Measurements from ENCODE around the gene SPSB2.
"Not testable (repeated sequence)": the region's sequence is repeated elsewhere in the genome, so short reads cannot be mapped to it uniquely, and the experiment has no call there.

The SPSB2 gene

GRCh38 chr12:6890789-6891645 is 17.9 kb upstream of the SPSB2 start:
- H3K27me3 Mint-ChIP-seq = no peaks in the 10 kb centered on the region
- ATAC-seq (replicated peaks; ENCODE audit: extremely low read depth, poor library complexity, severe bottlenecking) (peak; percentile 97), DNase-seq (ENCODE audit: low spot score in 2 of 2) (peak; percentile 96 to 97)
- H3K4me1 Mint-ChIP-seq = peaks cover 7% of the 10 kb centered on the region
- H3K36me3 Mint-ChIP-seq (ENCODE audit: insufficient read depth) = peaks cover 2% of the 10 kb centered on the region
- no peaks in the 10 kb centered on the region for H3K9me3 Mint-ChIP-seq
- peak overlapping the region; percentile 82 for H3K27ac Mint-ChIP-seq (ENCODE audit: low read depth)
- peak overlapping the region; percentile 76 for H3K4me3 Mint-ChIP-seq

GRCh38 chr12:6889775-6890573 is 16.9 kb upstream of the SPSB2 start:
- not testable (repeated sequence) for H3K27me3 Mint-ChIP-seq; H3K4me3 Mint-ChIP-seq; H3K9me3 Mint-ChIP-seq; ATAC-seq (replicated peaks; ENCODE audit: extremely low read depth, poor library complexity, severe bottlenecking); H3K4me1 Mint-ChIP-seq; H3K36me3 Mint-ChIP-seq (ENCODE audit: insufficient read depth); DNase-seq (ENCODE audit: low spot score in 2 of 2)
- H3K27ac Mint-ChIP-seq (ENCODE audit: low read depth) = peak overlapping the region; percentile 82

GRCh38 chr12:6888794-6889193 is 15.7 kb upstream of the SPSB2 start:
- not testable (repeated sequence) for H3K27me3 Mint-ChIP-seq; H3K9me3 Mint-ChIP-seq; ATAC-seq (replicated peaks; ENCODE audit: extremely low read depth, poor library complexity, severe bottlenecking); H3K36me3 Mint-ChIP-seq (ENCODE audit: insufficient read depth); H3K4me1 Mint-ChIP-seq; DNase-seq (ENCODE audit: low spot score in 2 of 2); H3K4me3 Mint-ChIP-seq; H3K27ac Mint-ChIP-seq (ENCODE audit: low read depth)

- Mint-ChIP-seq H3K4me3 (no peak overlapping the region), H3K4me1 (peaks cover 7% of the 10 kb centered on the region), H3K27me3 (no peaks in the 10 kb centered on the region), H3K36me3 (ENCODE audit: insufficient read depth) (peaks cover 9% of the 10 kb centered on the region), H3K27ac (ENCODE audit: low read depth) (no peak overlapping the region), H3K9me3 (no peaks in the 10 kb centered on the region)
- no peak for DNase-seq (ENCODE audit: low spot score in 2 of 2)
- no peak for ATAC-seq (replicated peaks; ENCODE audit: extremely low read depth, poor library complexity, severe bottlenecking)
These were observed 15.3 kb upstream of the SPSB2 start for GRCh38 chr12:6888360-6888759.

- H3K4me3 Mint-ChIP-seq = no peak overlapping the region
- H3K27ac Mint-ChIP-seq (ENCODE audit: low read depth) = no peak overlapping the region
- peaks cover 9% of the 10 kb centered on the region for H3K36me3 Mint-ChIP-seq (ENCODE audit: insufficient read depth)
- DNase-seq (ENCODE audit: low spot score in 2 of 2) (no peak), ATAC-seq (replicated peaks; ENCODE audit: extremely low read depth, poor library complexity, severe bottlenecking) (no peak)
- H3K9me3 Mint-ChIP-seq = no peaks in the 10 kb centered on the region
- H3K27me3 Mint-ChIP-seq = no peaks in the 10 kb centered on the region
- H3K4me1 Mint-ChIP-seq = peaks cover 7% of the 10 kb centered on the region
These were observed 14.4 kb upstream of the SPSB2 start for GRCh38 chr12:6887460-6887859.

GRCh38 chr12:6886206-6886999 is 13.3 kb upstream of the SPSB2 start:
- not testable (repeated sequence) for DNase-seq (ENCODE audit: low spot score in 2 of 2); ATAC-seq (replicated peaks; ENCODE audit: extremely low read depth, poor library complexity, severe bottlenecking); H3K4me3 Mint-ChIP-seq; H3K9me3 Mint-ChIP-seq; H3K27me3 Mint-ChIP-seq; H3K4me1 Mint-ChIP-seq; H3K36me3 Mint-ChIP-seq (ENCODE audit: insufficient read depth); H3K27ac Mint-ChIP-seq (ENCODE audit: low read depth)

- no peaks in the 10 kb centered on the region for H3K4me1 Mint-ChIP-seq
- ATAC-seq (replicated peaks; ENCODE audit: extremely low read depth, poor library complexity, severe bottlenecking) = no peak
- no peaks in the 10 kb centered on the region for H3K9me3 Mint-ChIP-seq
- no peak overlapping the region for H3K27ac Mint-ChIP-seq (ENCODE audit: low read depth)
- H3K36me3 Mint-ChIP-seq (ENCODE audit: insufficient read depth) = peaks cover 7% of the 10 kb centered on the region
- no peak for DNase-seq (ENCODE audit: low spot score in 2 of 2)
- no peaks in the 10 kb centered on the region for H3K27me3 Mint-ChIP-seq
- no peak overlapping the region for H3K4me3 Mint-ChIP-seq
These were observed 11.4 kb upstream of the SPSB2 start for GRCh38 chr12:6884539-6884938.

GRCh38 chr12:6883683-6884082 is 10.6 kb upstream of the SPSB2 start:
- Mint-ChIP-seq H3K27ac (ENCODE audit: low read depth) (no peak overlapping the region), H3K9me3 (no peaks in the 10 kb centered on the region), H3K27me3 (no peaks in the 10 kb centered on the region), H3K4me1 (no peaks in the 10 kb centered on the region), H3K4me3 (no peak overlapping the region), H3K36me3 (ENCODE audit: insufficient read depth) (peaks cover 7% of the 10 kb centered on the region)
- ATAC-seq (replicated peaks; ENCODE audit: extremely low read depth, poor library complexity, severe bottlenecking) = no peak
- no peak for DNase-seq (ENCODE audit: low spot score in 2 of 2)

GRCh38 chr12:6883252-6883651 is 10.1 kb upstream of the SPSB2 start:
- Mint-ChIP-seq H3K27ac (ENCODE audit: low read depth) (no peak overlapping the region), H3K9me3 (no peaks in the 10 kb centered on the region), H3K4me3 (no peak overlapping the region), H3K4me1 (no peaks in the 10 kb centered on the region), H3K27me3 (no peaks in the 10 kb centered on the region), H3K36me3 (ENCODE audit: insufficient read depth) (peaks cover 7% of the 10 kb centered on the region)
- DNase-seq (ENCODE audit: low spot score in 2 of 2) (no peak), ATAC-seq (replicated peaks; ENCODE audit: extremely low read depth, poor library complexity, severe bottlenecking) (no peak)

GRCh38 chr12:6879824-6880223 is 6.7 kb upstream of the SPSB2 start:
- DNase-seq (ENCODE audit: low spot score in 2 of 2); H3K27me3 Mint-ChIP-seq; H3K4me3 Mint-ChIP-seq; H3K27ac Mint-ChIP-seq (ENCODE audit: low read depth); H3K36me3 Mint-ChIP-seq (ENCODE audit: insufficient read depth); H3K9me3 Mint-ChIP-seq; ATAC-seq (replicated peaks; ENCODE audit: extremely low read depth, poor library complexity, severe bottlenecking): not testable (repeated sequence)
- peaks cover 11% of the 10 kb centered on the region for H3K4me1 Mint-ChIP-seq

GRCh38 chr12:6874015-6874368 is 889 bp upstream of the SPSB2 start:
- peaks cover 20% of the 10 kb centered on the region for H3K36me3 Mint-ChIP-seq (ENCODE audit: insufficient read depth)
- peak overlapping the region; percentile 92 for H3K4me3 Mint-ChIP-seq
- H3K27me3 Mint-ChIP-seq = not testable (repeated sequence)

More at GRCh38 chr12:6874015-6874368, 889 bp upstream of the SPSB2 start:
- DNase-seq (ENCODE audit: low spot score in 2 of 2); H3K9me3 Mint-ChIP-seq; ATAC-seq (replicated peaks; ENCODE audit: extremely low read depth, poor library complexity, severe bottlenecking): not testable (repeated sequence)
- Mint-ChIP-seq H3K4me1 (peaks cover 54% of the 10 kb centered on the region), H3K27ac (ENCODE audit: low read depth) (peak overlapping the region; percentile 79)

Measured in central memory CD8-positive, alpha-beta T cell (primary cell).